ENCODE data around the gene UBAC2.

DNA sequence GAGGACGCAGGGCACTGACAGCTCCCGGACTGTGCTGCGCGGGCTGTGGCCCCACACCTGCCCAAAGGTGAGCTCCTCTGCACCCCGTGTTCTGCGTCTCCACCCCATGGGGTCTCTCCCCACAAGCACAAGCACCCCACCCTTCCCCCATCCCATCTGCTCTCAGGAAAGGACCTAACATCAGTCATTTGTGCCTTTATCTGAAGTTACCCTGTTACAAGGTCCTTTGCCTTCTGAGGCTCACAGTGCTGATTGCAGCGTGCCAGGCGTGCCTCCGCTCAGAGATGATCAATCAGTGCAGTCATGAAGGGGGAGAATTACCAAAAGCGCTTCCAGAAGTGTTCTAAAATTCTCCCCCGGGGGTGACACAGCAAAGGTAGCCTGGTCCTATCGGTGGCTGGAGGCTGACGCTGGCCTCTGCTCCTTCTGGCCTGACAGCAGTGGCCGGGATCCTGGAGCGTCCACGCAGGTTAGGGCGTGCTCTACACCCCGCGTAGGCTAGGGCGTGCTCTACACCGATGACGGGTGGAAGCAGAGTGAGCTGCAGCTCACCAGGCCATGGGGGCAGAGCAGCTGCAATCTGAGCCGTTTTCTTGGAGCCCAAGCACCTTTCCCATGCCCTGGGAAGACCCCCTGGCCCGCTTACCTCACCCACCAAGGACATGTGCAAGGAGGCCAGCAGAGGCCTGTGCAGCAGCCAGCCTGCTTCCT is 215.9 kb downstream of the UBAC2 start:
- no peak for TF ChIP-seq CTCF (IDR thresholded peaks at IDR 0.05)
- no peak for TF ChIP-seq POLR2A (IDR thresholded peaks at IDR 0.05)
